Daoy (cell line): ENCODE data around the gene DGKZ. TPM values are rescaled to one million over a fixed set of nuclear protein-coding genes. Genes with fewer than 3 reads are reported as not detected.

ENCODE experiments used
- DNase-seq: peaks from one replicate; pipeline ENCODE4 v3.0.0-alpha.2; 2015; ENCODE audit warnings: low read depth
- total RNA-seq: library from RNA; depleted of rRNA; stranded (reverse); fragments of >200 nt; shearing (Covaris generic); gene quantifications from 2 replicates; pipeline ENCODE4 v1.2.3, GENCODE V29; 2014

The DGKZ gene
- total RNA-seq, 1 experiment from 2014 or later = 41.4 TPM

GRCh38 chr11:46347637-46348311 is 511 bp downstream of the DGKZ start:
- DNase-seq = peak; percentile 33

- DNase-seq = no peak
Observed at GRCh38 chr11:46348566-46349401, 1.5 kb downstream of the DGKZ start.

GRCh38 chr11:46350695-46351094 is 3.4 kb downstream of the DGKZ start:
- DNase-seq = no peak

GRCh38 chr11:46351148-46351547 is 3.9 kb downstream of the DGKZ start:
- no peak for DNase-seq

GRCh38 chr11:46351606-46352005 is 4.3 kb downstream of the DGKZ start:
- no peak for DNase-seq

GRCh38 chr11:46352063-46352841 is 5.0 kb downstream of the DGKZ start:
- DNase-seq = peak; percentile 47

GRCh38 chr11:46353698-46354097 is 6.4 kb downstream of the DGKZ start:
- DNase-seq = no peak

- no peak for DNase-seq
Observed at GRCh38 chr11:46356924-46357482, 9.7 kb downstream of the DGKZ start.

- no peak for DNase-seq
Observed at GRCh38 chr11:46357483-46357936, 10.2 kb downstream of the DGKZ start.

GRCh38 chr11:46359953-46360352 is 12.7 kb downstream of the DGKZ start:
- DNase-seq = no peak

- DNase-seq = no peak
Observed at GRCh38 chr11:46360878-46361277, 13.6 kb downstream of the DGKZ start.

GRCh38 chr11:46361283-46362155 is 14.3 kb downstream of the DGKZ start:
- no peak for DNase-seq

GRCh38 chr11:46362156-46363030 is 15.1 kb downstream of the DGKZ start:
- no peak for DNase-seq

GRCh38 chr11:46363031-46363407 is 15.8 kb downstream of the DGKZ start:
- DNase-seq = peak; percentile 71

- peak; percentile 77 for DNase-seq
Observed at GRCh38 chr11:46363455-46364005, 16.3 kb downstream of the DGKZ start.

GRCh38 chr11:46364056-46364455 is 16.8 kb downstream of the DGKZ start:
- no peak for DNase-seq

GRCh38 chr11:46364791-46365190 is 17.5 kb downstream of the DGKZ start:
- DNase-seq = no peak

GRCh38 chr11:46366260-46366659 is 19.0 kb downstream of the DGKZ start:
- DNase-seq = no peak

- no peak for DNase-seq
Observed at GRCh38 chr11:46366661-46367161, 19.4 kb downstream of the DGKZ start.
